ENCODE results near the gene SCYGR2.

The SCYGR2 gene

DNA sequence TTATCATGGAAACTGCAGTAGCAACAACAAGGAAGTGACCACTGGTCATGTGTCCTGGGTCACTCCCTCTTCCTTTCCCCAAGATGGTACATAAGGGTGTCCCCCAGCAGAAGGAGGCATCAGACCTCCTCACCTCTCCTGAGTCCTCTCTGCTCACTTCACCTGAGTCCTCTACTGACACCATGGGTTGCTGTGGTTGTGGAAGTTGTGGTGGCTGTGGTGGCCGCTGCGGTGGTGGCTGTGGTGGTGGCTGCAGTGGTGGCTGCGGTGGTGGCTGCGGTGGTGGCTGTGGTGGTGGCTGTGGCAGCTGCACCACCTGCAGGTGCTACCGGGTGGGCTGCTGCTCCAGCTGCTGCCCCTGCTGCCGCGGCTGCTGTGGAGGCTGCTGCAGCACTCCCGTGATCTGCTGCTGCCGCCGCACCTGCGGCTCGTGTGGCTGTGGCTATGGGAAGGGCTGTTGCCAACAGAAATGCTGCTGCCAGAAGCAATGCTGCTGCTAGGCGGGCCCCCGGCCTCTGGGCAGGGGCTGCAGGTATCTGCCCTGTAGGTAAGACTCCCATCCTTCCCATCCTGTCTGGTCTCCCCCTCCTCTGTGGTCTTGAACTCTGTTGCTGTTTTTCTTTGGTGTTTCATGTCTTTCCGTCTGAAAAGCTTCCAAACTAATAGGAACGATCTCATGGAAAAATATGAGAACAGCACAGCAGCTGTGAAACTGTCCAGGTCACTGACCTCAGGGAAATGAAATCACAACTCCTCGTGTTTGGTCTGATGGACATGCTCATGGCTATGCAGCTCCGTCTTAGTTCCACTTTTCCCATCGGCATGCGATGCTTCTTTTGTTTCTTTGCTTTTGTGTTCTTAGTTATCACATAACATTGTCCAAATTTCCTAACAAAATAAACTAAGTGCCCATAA, 18.9 kb downstream of the SCYGR2 start, which contains the start of gene SCYGR4:
Gene SCYGR4 (plus strand): TSS at position 183 of the 915 bp plus-strand sequence. CDS start 0 bp downstream, at position 183.
- intact Hi-C loops (cut with micrococcal nuclease): no loop called here
- Mint-ChIP-seq H3K9me3 (no peaks in the 10 kb centered on the region), H3K4me1 (ENCODE audit: low read depth) (no peaks in the 10 kb centered on the region), H3K27ac (no peak within 1 kb of the TSS), H3K36me3 (ENCODE audit: low read depth) (no peaks in the 10 kb centered on the region), H3K27me3 (peaks cover 31% of the 10 kb centered on the region), H3K4me3 (no peak within 1 kb of the TSS)

DNA sequence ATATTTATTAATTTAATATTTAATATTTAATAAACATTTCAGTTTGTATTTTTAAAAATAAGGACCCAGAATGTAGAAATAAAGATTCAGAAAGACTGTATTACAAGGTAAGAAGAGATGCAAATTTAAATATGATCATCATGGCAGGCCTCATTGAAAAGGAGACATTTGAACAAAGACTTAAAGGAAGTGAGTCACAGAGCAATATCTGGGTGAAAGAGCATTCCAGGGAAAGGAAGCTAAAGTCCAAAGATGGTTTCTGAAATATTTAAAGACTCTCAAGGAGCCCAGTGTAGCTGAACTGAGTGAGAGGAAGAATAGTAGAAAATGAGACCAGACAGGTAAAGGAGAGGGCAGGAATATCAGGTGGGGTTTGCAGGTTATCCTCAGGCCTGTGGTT, 24.5 kb downstream of the SCYGR2 start:
- Mint-ChIP-seq H3K36me3 (ENCODE audit: low read depth) (no peaks in the 10 kb centered on the region), H3K27ac (no peak overlapping the region), H3K9me3 (no peaks in the 10 kb centered on the region), H3K27me3 (peaks cover 13% of the 10 kb centered on the region), H3K4me1 (ENCODE audit: low read depth) (peaks cover 6% of the 10 kb centered on the region), H3K4me3 (no peak overlapping the region)
- intact Hi-C loops (cut with micrococcal nuclease): no loop called here

DNA sequence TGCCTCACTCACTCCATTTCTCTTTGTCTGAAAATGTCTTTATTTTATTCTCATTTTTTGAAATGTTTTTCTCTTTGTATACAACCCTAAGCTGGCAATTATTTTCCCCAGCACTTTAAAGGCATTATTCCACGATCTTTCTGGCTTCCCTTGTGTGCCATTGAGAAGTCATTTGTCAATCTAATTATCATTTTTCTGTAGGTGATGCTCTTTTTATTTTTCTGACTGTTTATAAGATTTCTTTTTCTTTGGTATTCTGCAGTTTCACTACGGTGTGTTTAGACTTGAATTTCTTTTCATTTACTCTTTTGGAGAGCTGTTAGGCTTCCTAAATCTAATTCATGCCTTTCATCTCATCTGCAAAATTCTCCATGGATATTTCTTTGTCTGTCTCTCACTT, 26.7 kb downstream of the SCYGR2 start:
- no peaks in the 10 kb centered on the region for H3K9me3 Mint-ChIP-seq
- intact Hi-C loops (cut with micrococcal nuclease): no loop called here
- H3K4me3 Mint-ChIP-seq: no peak overlapping the region
- peaks cover 6% of the 10 kb centered on the region for H3K4me1 Mint-ChIP-seq (ENCODE audit: low read depth)
- peaks cover 16% of the 10 kb centered on the region for H3K27me3 Mint-ChIP-seq
- H3K27ac Mint-ChIP-seq: no peak overlapping the region
- H3K36me3 Mint-ChIP-seq (ENCODE audit: low read depth): no peaks in the 10 kb centered on the region

DNA sequence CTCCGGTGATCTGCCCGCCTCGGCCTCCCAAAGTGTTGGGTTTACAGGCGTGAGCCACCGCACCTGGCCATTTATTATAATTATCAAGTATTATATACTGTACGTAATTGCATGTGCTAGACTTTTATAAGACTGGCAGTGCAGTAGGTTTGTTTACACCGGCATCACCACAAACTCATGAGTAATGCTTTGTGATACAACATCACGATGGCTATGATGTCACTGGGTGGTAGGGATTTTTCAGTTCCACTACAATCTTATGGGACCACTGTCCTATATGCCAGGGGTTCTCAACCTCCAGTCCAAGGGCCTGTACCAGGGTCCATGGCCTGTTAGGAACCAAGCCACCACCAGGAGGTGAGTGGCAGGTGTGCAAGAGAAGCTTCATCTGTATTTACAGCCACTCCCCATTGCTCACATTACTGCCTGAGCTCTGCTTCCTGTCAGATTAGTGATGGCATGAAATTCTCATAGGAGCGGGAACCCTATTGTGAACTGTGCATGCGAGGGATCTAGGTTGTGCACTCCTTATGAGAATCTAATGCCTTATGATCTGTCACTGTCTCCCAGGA, 28.0 kb downstream of the SCYGR2 start:
- no peak overlapping the region for H3K4me3 Mint-ChIP-seq
- peaks cover 21% of the 10 kb centered on the region for H3K27me3 Mint-ChIP-seq
- no peak overlapping the region for H3K27ac Mint-ChIP-seq
- no peaks in the 10 kb centered on the region for H3K36me3 Mint-ChIP-seq (ENCODE audit: low read depth)
- H3K4me1 Mint-ChIP-seq (ENCODE audit: low read depth): peaks cover 6% of the 10 kb centered on the region
- H3K9me3 Mint-ChIP-seq: no peaks in the 10 kb centered on the region
- intact Hi-C loops (cut with micrococcal nuclease): no loop called here

DNA sequence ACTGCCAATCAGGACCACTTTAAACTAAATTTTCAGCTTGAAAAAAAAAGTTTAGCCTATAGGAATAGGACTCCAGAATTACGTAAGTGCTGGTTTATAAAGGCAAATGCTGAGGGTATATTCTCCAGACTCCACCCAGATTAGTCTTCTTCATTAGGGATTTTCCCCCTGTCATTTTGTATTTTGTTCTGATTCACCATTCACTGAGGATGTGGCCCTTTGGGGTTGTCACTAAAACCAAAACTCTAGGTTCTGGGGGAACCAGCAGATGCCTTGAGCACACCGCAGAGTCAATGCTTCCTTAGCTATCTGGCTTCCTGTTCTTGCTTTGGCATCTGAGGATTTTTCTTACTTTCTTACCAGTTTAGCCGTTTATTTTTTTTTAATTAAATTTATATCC, 29.1 kb downstream of the SCYGR2 start:
- Mint-ChIP-seq H3K4me1 (ENCODE audit: low read depth) (peaks cover 6% of the 10 kb centered on the region), H3K4me3 (no peak overlapping the region), H3K27me3 (peaks cover 20% of the 10 kb centered on the region), H3K36me3 (ENCODE audit: low read depth) (no peaks in the 10 kb centered on the region), H3K27ac (no peak overlapping the region), H3K9me3 (no peaks in the 10 kb centered on the region)
- intact Hi-C loops (cut with micrococcal nuclease): no loop called here

DNA sequence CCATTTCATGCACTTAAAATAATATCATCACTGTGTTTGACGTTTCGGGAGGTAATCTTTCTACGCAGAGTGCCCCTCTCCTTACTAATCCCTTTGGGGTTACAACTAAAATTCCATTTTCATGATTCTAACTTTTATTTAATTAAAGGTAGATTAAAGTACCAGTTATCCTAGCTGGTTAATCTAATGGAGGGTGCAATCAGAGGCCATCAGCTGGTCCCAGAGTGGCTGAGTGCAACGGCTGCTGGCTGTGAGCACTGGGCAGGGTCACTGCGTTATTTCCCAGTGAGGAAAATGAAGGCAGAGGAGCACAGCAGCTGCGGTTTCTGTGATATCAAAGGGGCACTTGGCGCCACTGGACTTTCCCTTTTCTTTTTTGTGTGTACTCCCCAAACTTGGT, 30.7 kb downstream of the SCYGR2 start:
- H3K36me3 Mint-ChIP-seq (ENCODE audit: low read depth): no peaks in the 10 kb centered on the region
- intact Hi-C loops (cut with micrococcal nuclease): no loop called here
- H3K9me3 Mint-ChIP-seq: no peaks in the 10 kb centered on the region
- no peak overlapping the region for H3K27ac Mint-ChIP-seq
- H3K4me1 Mint-ChIP-seq (ENCODE audit: low read depth): no peaks in the 10 kb centered on the region
- peaks cover 18% of the 10 kb centered on the region for H3K27me3 Mint-ChIP-seq
- H3K4me3 Mint-ChIP-seq: no peak overlapping the region

DNA sequence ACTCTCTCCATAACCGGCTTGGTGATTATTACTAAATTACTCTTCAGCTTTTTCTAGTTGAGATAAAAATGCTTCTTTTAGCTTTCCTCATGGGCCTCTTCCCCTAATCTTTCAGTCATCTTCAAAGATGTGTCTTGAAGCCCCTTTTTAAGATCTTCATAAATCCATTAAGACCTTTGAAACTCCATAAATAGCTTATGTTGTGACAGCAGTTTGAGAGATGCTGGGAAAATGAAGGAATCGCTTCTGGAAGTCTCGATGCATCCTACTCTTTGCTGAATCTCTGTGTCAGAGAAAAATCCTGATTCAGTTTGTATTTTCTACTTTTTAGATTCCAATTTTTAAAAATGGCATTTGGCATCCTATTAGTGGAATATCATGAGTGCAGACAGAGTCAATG, 31.6 kb downstream of the SCYGR2 start:
- H3K4me3 Mint-ChIP-seq: no peak overlapping the region
- H3K36me3 Mint-ChIP-seq (ENCODE audit: low read depth): no peaks in the 10 kb centered on the region
- no peak overlapping the region for H3K27ac Mint-ChIP-seq
- H3K27me3 Mint-ChIP-seq: peaks cover 18% of the 10 kb centered on the region
- H3K4me1 Mint-ChIP-seq (ENCODE audit: low read depth): no peaks in the 10 kb centered on the region
- intact Hi-C loops (cut with micrococcal nuclease): no loop called here
- no peaks in the 10 kb centered on the region for H3K9me3 Mint-ChIP-seq

DNA sequence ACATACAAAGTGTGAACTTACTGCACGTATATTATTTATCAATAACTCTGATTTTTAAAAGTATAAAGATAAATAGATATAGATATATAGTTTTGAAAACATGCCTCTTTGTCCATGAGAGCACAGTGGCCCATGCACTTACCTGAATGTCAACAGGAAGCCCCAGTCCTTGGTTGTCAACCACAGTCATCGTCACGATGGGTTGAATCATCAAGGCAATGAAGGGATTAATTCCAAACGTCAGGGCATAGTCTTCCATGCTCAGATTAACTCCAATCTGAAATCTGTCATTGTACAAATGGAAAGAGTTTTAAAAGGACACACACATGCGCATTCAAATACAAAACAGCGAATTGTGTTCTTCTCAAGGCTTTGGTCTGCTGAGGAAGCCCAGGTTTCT, 34.1 kb downstream of the SCYGR2 start:
- Mint-ChIP-seq H3K4me3 (no peak overlapping the region), H3K9me3 (no peaks in the 10 kb centered on the region), H3K27me3 (peaks cover 13% of the 10 kb centered on the region), H3K27ac (no peak overlapping the region), H3K36me3 (ENCODE audit: low read depth) (no peaks in the 10 kb centered on the region), H3K4me1 (ENCODE audit: low read depth) (no peaks in the 10 kb centered on the region)
- intact Hi-C loops (cut with micrococcal nuclease): no loop called here

DNA sequence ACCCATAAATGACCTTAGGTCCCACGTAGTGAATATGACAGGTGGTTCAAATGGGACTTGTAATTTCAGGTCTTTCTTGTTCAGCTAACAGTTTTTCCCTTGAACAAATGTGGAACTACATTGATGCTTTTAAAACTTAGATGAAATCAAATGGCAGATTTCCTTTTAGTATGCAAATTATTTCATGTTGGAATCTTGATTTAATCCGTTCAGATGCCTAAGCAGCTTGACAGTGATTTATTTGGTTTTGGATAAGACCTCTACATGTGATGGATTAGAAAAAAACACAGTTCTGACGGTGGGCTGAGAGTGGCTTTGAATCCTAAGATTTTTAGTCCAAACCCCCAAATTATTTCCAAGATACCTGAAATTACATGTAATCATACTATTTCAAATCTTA, 35.5 kb downstream of the SCYGR2 start:
- no peaks in the 10 kb centered on the region for H3K4me1 Mint-ChIP-seq (ENCODE audit: low read depth)
- H3K27me3 Mint-ChIP-seq: peaks cover 17% of the 10 kb centered on the region
- H3K27ac Mint-ChIP-seq: no peak overlapping the region
- intact Hi-C loops (cut with micrococcal nuclease): no loop called here
- no peak overlapping the region for H3K4me3 Mint-ChIP-seq
- H3K9me3 Mint-ChIP-seq: no peaks in the 10 kb centered on the region
- no peaks in the 10 kb centered on the region for H3K36me3 Mint-ChIP-seq (ENCODE audit: low read depth)

DNA sequence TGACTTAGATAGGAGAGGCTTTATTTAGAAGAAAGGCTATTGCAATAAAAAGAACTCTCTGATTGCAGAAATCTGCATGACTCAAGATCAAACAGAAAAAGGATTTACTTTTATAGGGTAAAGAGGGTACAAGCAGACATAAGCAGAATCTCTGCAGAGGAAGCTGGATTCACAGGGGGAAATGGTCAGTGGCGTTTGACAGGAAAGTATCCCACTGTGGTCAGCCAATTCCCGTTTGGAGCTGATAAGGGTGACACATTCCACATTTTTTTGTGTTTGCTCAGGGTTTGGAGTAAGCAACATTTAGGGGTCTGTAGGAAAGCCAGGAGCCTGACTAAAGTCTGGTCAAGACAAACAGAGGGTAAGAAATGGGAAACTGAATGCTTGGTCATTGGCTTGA, 44.0 kb downstream of the SCYGR2 start:
- Mint-ChIP-seq H3K4me1 (ENCODE audit: low read depth) (no peaks in the 10 kb centered on the region), H3K27me3 (peaks cover 5% of the 10 kb centered on the region), H3K27ac (no peak overlapping the region), H3K36me3 (ENCODE audit: low read depth) (no peaks in the 10 kb centered on the region), H3K9me3 (no peaks in the 10 kb centered on the region), H3K4me3 (no peak overlapping the region)
- intact Hi-C loops (cut with micrococcal nuclease): no loop called here

DNA sequence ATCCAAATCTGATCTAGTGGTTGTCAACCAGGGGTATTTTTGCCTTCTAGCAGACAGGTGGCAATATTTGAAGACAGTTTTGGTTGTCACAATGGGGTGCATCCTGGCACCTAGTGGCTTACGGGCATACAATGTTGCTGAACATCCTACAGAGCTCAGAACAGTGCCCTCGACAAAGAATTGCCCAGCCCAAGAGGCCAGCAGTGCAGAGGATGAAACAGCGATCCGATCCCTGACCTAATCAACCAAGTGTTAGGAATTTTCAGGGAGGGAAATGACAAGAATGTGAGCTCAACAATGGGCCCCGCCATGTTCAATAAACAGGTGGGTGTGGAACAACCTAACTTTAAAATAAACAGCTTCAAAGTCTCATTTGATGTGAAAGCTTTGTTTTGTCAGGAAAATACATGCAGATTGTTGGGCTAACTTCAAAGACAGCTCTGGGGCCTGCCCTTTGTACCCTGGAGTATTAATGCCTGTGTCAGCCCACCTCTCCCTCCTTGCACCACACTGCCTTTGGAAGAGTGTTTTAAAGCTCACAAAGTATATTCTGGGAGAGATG, 45.4 kb downstream of the SCYGR2 start:
- H3K4me1 Mint-ChIP-seq (ENCODE audit: low read depth): no peaks in the 10 kb centered on the region
- intact Hi-C loops (cut with micrococcal nuclease): no loop called here

More for the DNA sequence above, 45.4 kb downstream of the SCYGR2 start:
- H3K27ac Mint-ChIP-seq: no peak overlapping the region
- no peaks in the 10 kb centered on the region for H3K9me3 Mint-ChIP-seq
- no peak overlapping the region for H3K4me3 Mint-ChIP-seq
- H3K27me3 Mint-ChIP-seq: peaks cover 1% of the 10 kb centered on the region
- no peaks in the 10 kb centered on the region for H3K36me3 Mint-ChIP-seq (ENCODE audit: low read depth)

All from dendritic cell treated with granulocyte-macrophage colony-stimulating factor and Interleukin-4, amounts not matched to agents 40 ng/mL and 50 ng/mL, for 4 days (primary cell).